ENCODE data around the gene PPIL1. TPM values are rescaled to one million over a fixed set of nuclear protein-coding genes. Genes with fewer than 3 reads are reported as not detected.
"Not testable (repeated sequence)": the region's sequence is repeated elsewhere in the genome, so short reads cannot be mapped to it uniquely, and the experiment has no call there.

PPIL1 gene
- total RNA-seq, 2 experiments from 2014 or later: 55.1 to 58.4 TPM

GRCh38 chr6:36823421-36824096 is 51.0 kb downstream of the PPIL1 start:
- Mint-ChIP-seq H3K4me1 (peaks cover 6% of the 10 kb centered on the region), H3K36me3 (no peaks in the 10 kb centered on the region), H3K27me3 (peaks cover 7% of the 10 kb centered on the region), H3K4me3 (no peak overlapping the region), H3K27ac (no peak overlapping the region), H3K9me3 (no peaks in the 10 kb centered on the region)
- DNase-seq: no peak

DNA sequence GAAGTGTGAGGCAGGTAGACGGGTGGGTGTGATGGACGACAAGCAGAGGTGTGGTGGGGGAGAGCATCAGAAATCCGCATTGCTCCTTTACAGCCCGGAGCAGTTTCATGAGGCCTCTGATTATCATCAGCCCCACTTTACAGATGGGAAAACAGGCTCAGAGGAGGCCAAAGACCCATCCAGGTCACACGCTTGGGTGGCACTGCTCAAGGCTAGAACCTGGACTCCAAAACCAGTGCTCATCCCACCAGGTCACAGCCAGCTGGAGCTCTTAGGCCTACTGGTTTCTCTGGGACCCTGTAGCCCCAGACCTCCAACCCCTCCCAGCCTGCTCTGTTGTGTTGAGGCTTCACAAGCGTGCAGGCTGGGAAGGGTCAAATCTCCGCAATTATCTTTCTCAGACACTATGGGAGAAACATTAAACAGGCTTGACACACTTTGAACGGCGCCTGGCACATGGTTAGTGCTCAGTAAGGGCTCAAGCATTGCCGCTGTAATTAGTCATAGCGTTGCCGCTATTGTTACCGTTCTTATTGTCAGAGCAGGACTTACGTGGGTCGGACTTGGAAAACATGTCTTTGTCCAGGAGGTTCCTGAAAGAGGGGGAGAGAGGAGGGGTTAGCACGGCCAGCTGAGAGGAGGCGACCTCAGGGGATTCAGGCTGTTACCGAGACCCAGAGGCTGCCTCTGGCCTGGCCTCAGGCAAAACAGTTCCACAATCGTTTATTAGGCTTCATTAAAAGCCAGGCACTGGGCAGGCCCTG is 51.9 kb downstream of the PPIL1 start:
- no peaks in the 10 kb centered on the region for H3K36me3 Mint-ChIP-seq
- no peak for DNase-seq
- no peak overlapping the region for H3K27ac Mint-ChIP-seq
- H3K4me1 Mint-ChIP-seq: peaks cover 6% of the 10 kb centered on the region
- no peaks in the 10 kb centered on the region for H3K9me3 Mint-ChIP-seq
- H3K4me3 Mint-ChIP-seq: no peak overlapping the region
- H3K27me3 Mint-ChIP-seq: peaks cover 7% of the 10 kb centered on the region

DNA sequence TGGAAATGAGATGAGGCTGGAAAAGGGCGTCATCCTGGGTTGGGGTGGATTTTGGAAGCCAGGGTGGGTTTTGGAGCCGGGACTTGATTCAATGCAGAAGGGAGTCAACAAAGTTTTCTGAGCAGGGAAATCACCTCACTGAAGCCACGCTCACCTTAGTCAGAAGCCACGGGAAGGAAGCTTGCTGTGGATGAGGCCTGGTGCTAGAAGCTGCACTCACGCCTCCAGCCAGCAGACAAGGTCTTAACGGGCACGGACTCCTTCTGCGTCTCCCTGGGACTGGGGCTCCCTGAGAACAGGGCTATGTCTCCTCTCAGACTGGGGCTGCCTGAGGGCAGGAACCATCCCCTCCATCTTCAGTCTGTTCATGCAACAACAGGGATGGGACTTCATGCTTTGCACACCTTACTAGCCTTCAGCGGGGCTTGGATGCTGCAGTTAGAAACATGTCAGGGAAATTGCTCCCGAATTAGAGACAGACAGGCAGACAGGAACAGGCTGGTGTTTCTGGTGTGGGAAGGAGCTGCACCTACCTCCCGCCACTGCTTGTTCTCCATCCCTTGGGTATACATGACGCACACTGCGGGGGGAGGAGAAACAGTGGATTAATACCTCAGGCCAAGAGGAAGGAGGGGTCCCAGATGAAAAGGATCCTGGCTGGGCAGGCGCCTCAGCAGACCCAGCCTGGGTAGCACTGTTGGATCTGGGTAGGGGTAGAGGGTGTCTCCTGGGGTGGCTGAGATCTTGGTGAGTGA is 52.8 kb downstream of the PPIL1 start:
- no peak overlapping the region for H3K4me3 Mint-ChIP-seq
- no peak overlapping the region for H3K27ac Mint-ChIP-seq
- H3K9me3 Mint-ChIP-seq: no peaks in the 10 kb centered on the region
- H3K27me3 Mint-ChIP-seq: no peaks in the 10 kb centered on the region
- H3K4me1 Mint-ChIP-seq: no peaks in the 10 kb centered on the region
- no peaks in the 10 kb centered on the region for H3K36me3 Mint-ChIP-seq
- DNase-seq: no peak

GRCh38 chr6:36820700-36821580 is 53.7 kb downstream of the PPIL1 start:
- no peak overlapping the region for H3K27ac Mint-ChIP-seq
- H3K9me3 Mint-ChIP-seq: no peaks in the 10 kb centered on the region

GRCh38 chr6:36818756-36819155 is 55.8 kb downstream of the PPIL1 start:
- Mint-ChIP-seq H3K9me3 (no peaks in the 10 kb centered on the region), H3K4me1 (no peaks in the 10 kb centered on the region), H3K36me3 (no peaks in the 10 kb centered on the region), H3K4me3 (no peak overlapping the region), H3K27me3 (no peaks in the 10 kb centered on the region), H3K27ac (no peak overlapping the region)
- no peak for DNase-seq

More at GRCh38 chr6:36820700-36821580, 53.7 kb downstream of the PPIL1 start:
- no peak overlapping the region for H3K4me3 Mint-ChIP-seq
- DNase-seq: no peak
- no peaks in the 10 kb centered on the region for H3K27me3 Mint-ChIP-seq
- H3K4me1 Mint-ChIP-seq: no peaks in the 10 kb centered on the region
- H3K36me3 Mint-ChIP-seq: no peaks in the 10 kb centered on the region

- DNase-seq: no peak
- H3K4me3 Mint-ChIP-seq: no peak overlapping the region
Measured at GRCh38 chr6:36817847-36818246, 56.8 kb downstream of the PPIL1 start.

DNA sequence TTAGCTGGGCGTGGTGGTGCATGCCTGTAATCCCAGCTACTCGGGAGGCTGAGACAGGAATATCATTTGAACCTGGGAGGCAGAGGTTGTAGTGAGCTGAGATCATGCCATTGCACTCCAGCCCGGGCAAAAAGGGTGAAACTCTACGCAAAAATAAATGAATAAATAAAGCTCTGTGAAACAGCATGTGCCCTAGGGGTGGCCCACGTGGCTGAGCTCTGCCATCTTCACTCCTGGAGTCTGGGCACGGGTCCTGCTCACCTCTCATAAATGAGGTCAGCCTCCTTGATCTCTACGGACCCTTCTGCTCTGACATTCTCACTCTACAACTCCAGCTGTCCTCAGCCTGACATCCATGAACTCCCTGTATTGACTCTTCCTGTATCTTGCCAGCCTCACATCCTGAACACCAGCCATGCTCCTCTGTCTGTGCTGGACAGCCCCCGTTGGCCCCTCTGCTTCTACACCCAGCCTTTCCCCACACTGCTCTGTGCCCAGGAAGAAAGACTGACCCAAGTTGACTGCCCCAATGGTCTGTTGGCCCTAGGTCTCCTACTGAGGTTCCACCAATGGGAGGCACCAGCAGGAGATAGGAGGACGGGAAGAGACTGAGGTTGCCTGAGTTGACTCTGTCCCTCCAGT is 57.3 kb downstream of the PPIL1 start:
- H3K27ac Mint-ChIP-seq: no peak overlapping the region
- H3K4me1 Mint-ChIP-seq: no peaks in the 10 kb centered on the region
- no peak overlapping the region for H3K4me3 Mint-ChIP-seq
- no peaks in the 10 kb centered on the region for H3K9me3 Mint-ChIP-seq
- DNase-seq: no peak
- no peaks in the 10 kb centered on the region for H3K27me3 Mint-ChIP-seq
- H3K36me3 Mint-ChIP-seq: no peaks in the 10 kb centered on the region

More at GRCh38 chr6:36817847-36818246, 56.8 kb downstream of the PPIL1 start:
- Mint-ChIP-seq H3K36me3 (no peaks in the 10 kb centered on the region), H3K4me1 (no peaks in the 10 kb centered on the region), H3K9me3 (no peaks in the 10 kb centered on the region), H3K27ac (no peak overlapping the region), H3K27me3 (no peaks in the 10 kb centered on the region)

DNA sequence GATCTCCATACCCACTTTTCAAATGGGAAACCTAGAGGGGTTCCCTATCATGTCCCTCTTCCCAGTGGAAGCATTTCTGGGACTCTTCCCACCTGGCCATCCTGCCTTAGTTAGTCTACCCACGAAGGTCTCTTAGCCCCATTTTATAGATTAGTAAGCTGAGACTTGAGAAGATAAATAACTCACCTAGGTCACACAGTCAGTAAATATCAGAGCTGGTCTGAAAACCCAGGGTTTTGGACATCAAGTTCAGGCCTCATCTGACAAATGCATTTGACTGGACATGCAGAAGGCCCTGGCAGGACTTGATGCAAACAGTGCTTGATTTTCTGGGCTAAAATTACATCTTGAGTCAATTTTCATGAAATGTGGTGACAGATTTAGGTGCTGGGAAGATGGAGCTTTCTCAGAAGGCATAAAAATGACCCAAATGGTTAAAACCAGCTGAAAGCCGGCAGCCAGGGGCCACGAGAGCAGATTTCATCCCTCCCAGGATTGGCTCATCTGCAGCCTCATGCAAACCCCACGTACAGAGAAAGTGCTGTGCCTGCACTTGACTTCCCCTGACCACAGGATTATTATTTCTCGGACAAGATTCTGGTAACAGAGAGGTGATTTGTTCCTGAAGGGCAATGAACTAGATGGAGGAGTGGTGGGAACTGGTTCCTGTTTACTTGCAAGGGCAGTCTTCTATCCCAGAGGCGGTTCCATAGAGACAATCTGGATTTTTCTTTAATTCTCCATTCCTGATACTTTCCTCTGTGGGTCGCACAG is 58.5 kb downstream of the PPIL1 start:
- Mint-ChIP-seq H3K4me3 (no peak overlapping the region), H3K4me1 (no peaks in the 10 kb centered on the region), H3K36me3 (no peaks in the 10 kb centered on the region), H3K9me3 (no peaks in the 10 kb centered on the region), H3K27ac (no peak overlapping the region), H3K27me3 (no peaks in the 10 kb centered on the region)
- no peak for DNase-seq

DNA sequence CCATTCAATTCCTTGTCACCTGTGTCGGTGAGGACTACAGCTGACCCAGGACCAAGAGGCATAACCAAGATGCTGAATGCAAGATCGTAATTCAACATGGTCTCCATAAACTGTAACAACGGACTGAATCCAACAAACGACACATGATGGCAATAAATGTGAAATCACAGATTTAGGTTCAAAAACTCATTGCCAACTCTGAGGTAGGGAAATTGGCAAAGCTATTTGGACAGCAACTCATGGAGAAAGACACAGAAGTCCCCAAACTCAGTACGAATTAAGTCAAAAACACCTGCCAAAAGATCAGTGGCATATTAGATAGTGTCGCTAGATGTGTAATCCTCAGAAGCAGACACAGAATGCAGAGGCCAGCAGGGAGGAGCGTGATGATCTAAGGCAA is 60.4 kb downstream of the PPIL1 start:
- H3K9me3 Mint-ChIP-seq: no peaks in the 10 kb centered on the region
- no peak overlapping the region for H3K27ac Mint-ChIP-seq
- DNase-seq: no peak
- no peaks in the 10 kb centered on the region for H3K27me3 Mint-ChIP-seq
- H3K4me3 Mint-ChIP-seq: no peak overlapping the region
- no peaks in the 10 kb centered on the region for H3K36me3 Mint-ChIP-seq
- H3K4me1 Mint-ChIP-seq: no peaks in the 10 kb centered on the region

- Mint-ChIP-seq H3K27ac (no peak overlapping the region), H3K4me3 (no peak overlapping the region), H3K36me3 (no peaks in the 10 kb centered on the region), H3K9me3 (no peaks in the 10 kb centered on the region), H3K4me1 (no peaks in the 10 kb centered on the region), H3K27me3 (no peaks in the 10 kb centered on the region)
- no peak for DNase-seq
Measured at GRCh38 chr6:36813526-36813925, 61.1 kb downstream of the PPIL1 start.

GRCh38 chr6:36813047-36813446 is 61.6 kb downstream of the PPIL1 start:
- not testable (repeated sequence) for H3K27ac Mint-ChIP-seq, H3K27me3 Mint-ChIP-seq, H3K36me3 Mint-ChIP-seq

GRCh38 chr6:36809941-36810803 is 64.4 kb downstream of the PPIL1 start:
- no peaks in the 10 kb centered on the region for H3K27me3 Mint-ChIP-seq
- no peak for DNase-seq
- H3K36me3 Mint-ChIP-seq: no peaks in the 10 kb centered on the region
- no peaks in the 10 kb centered on the region for H3K9me3 Mint-ChIP-seq
- H3K4me1 Mint-ChIP-seq: no peaks in the 10 kb centered on the region
- no peak overlapping the region for H3K4me3 Mint-ChIP-seq
- H3K27ac Mint-ChIP-seq: no peak overlapping the region

More at GRCh38 chr6:36813047-36813446, 61.6 kb downstream of the PPIL1 start:
- DNase-seq, H3K9me3 Mint-ChIP-seq, H3K4me1 Mint-ChIP-seq, H3K4me3 Mint-ChIP-seq: not testable (repeated sequence)

DNA sequence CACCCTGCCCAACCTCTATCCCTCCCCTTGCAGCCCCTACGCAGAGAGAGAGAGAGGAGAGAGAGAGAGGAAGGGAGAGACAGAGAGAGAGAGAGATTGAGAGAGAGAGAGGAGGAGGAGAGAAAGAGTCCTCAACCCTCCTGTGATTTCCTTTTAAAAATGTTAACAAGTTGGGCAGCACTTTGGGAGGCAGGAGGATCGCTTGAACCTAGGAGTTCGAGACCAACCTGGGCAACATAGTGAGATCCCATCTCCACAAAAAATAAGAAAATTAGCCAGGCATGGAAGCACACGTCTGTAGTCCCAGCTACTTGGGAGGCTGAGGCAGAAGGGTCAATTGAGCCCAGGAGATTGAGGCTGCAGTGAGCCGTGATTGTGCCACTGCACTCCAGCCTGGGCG is 65.4 kb downstream of the PPIL1 start:
- no peaks in the 10 kb centered on the region for H3K36me3 Mint-ChIP-seq
- H3K9me3 Mint-ChIP-seq: no peaks in the 10 kb centered on the region

More for the DNA sequence above, 65.4 kb downstream of the PPIL1 start:
- Mint-ChIP-seq H3K4me1 (no peaks in the 10 kb centered on the region), H3K27ac (no peak overlapping the region), H3K27me3 (no peaks in the 10 kb centered on the region), H3K4me3 (no peak overlapping the region)
- no peak for DNase-seq
